MCF 10A (cell line): ENCODE data around the gene GRP. TPM values are rescaled to one million over a fixed set of nuclear protein-coding genes. Genes with fewer than 3 reads are reported as not detected.

ENCODE experiments used
- BruUV-seq: library from RNA; stranded (reverse); fragments of 400-500 nt; replicated peaks from 2 replicates; lab custom pipeline; 2021; lab: Mats Ljungman, UMichigan
- CTCF ChIA-PET: fragments of 300-600 bp; sonication (Branson Sonifier 250); formaldehyde crosslinking; extraction: SDS; loops from one replicate; lab custom pipeline; 2021; ENCODE audit warnings: antibody characterized with exemption, inconsistent platforms; lab: Yijun Ruan, JAX
- POLR2A ChIA-PET: fragments of 300-600, 350-650 bp; sonication (Branson Sonifier 250); formaldehyde crosslinking; extraction: SDS; loops from one replicate; lab custom pipeline; 2020; ENCODE audit warnings: antibody characterized with exemption, inconsistent platforms; lab: Yijun Ruan, JAX
- DNase-seq: peaks from one replicate; pipeline ENCODE4 v3.0.0-alpha.2; 2018; ENCODE audit not compliant: unreplicated experiment
- H3K27ac Mint-ChIP-seq: one replicate; pipeline ENCODE4 v1.8.0; 2022; ENCODE audit warnings: mild to moderate bottlenecking, low read depth, mixed read lengths; ENCODE audit not compliant: unreplicated experiment
- H3K27me3 Mint-ChIP-seq: one replicate; pipeline ENCODE4 v1.8.0; 2022; ENCODE audit warnings: mixed read lengths; ENCODE audit not compliant: insufficient read depth, unreplicated experiment
- H3K36me3 Mint-ChIP-seq: one replicate; pipeline ENCODE4 v1.8.0; 2022; ENCODE audit warnings: mild to moderate bottlenecking, moderate library complexity, mixed read lengths; ENCODE audit not compliant: insufficient read depth, unreplicated experiment
- H3K4me1 Mint-ChIP-seq: one replicate; pipeline ENCODE4 v1.8.0; 2022; ENCODE audit warnings: mixed read lengths; ENCODE audit not compliant: insufficient read depth, unreplicated experiment
- H3K4me3 Mint-ChIP-seq: one replicate; pipeline ENCODE4 v1.8.0; 2022; ENCODE audit warnings: mild to moderate bottlenecking, moderate library complexity, mixed read lengths; ENCODE audit not compliant: unreplicated experiment
- H3K9me3 Mint-ChIP-seq: one replicate; pipeline ENCODE4 v1.8.0; 2022; ENCODE audit warnings: mixed read lengths; ENCODE audit not compliant: unreplicated experiment
- intact Hi-C: fragments of 100-400 bp; cut with micrococcal nuclease; formaldehyde crosslinking; loops from 2 replicates; pipeline ENCODE4 v1.14.1; 2022
- total RNA-seq: library from RNA; stranded (reverse); gene quantifications from 2 replicates; pipeline ENCODE4 v1.2.3, GENCODE V29; 2022
- TF ChIP-seq, protein P1 (sequence below): fragments of 200-600 bp; IDR thresholded peaks from one replicate; pipeline ENCODE4 v1.8.0; 2022; ENCODE audit warnings: antibody characterized with exemption, mild to moderate bottlenecking; ENCODE audit not compliant: unreplicated experiment

Gene GRP
- total RNA-seq, 1 experiment from 2014 or later, result not detected

DNA sequence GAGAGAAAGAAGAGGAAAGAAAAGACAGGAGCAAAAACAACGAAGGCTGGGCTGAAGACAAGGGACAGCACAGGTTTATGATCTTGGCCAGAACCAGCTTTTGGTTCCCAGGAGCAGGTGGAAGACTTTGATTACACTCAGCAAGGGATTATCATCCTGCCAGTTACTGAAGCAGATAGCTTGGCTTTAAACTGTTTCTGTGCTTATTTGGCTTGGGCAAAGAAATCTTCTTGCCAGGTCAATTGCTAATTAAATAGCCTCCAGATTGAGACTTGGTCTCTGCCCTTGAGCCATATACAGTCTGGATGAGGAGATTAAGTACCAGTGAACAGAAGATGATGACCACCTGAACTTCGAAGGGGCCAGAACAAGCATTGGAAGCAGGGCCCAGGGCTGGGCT lies 22.3 kb upstream of the GRP start:
- no peak for DNase-seq
- TF ChIP-seq, protein P1, sequence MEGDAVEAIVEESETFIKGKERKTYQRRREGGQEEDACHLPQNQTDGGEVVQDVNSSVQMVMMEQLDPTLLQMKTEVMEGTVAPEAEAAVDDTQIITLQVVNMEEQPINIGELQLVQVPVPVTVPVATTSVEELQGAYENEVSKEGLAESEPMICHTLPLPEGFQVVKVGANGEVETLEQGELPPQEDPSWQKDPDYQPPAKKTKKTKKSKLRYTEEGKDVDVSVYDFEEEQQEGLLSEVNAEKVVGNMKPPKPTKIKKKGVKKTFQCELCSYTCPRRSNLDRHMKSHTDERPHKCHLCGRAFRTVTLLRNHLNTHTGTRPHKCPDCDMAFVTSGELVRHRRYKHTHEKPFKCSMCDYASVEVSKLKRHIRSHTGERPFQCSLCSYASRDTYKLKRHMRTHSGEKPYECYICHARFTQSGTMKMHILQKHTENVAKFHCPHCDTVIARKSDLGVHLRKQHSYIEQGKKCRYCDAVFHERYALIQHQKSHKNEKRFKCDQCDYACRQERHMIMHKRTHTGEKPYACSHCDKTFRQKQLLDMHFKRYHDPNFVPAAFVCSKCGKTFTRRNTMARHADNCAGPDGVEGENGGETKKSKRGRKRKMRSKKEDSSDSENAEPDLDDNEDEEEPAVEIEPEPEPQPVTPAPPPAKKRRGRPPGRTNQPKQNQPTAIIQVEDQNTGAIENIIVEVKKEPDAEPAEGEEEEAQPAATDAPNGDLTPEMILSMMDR, result no peak
- Mint-ChIP-seq H3K27me3 (peaks cover 32% of the 10 kb centered on the region), H3K36me3 (no peaks in the 10 kb centered on the region), H3K4me3 (no peak overlapping the region), H3K4me1 (no peaks in the 10 kb centered on the region), H3K27ac (no peak overlapping the region), H3K9me3 (no peaks in the 10 kb centered on the region)
- intact Hi-C loops, result no loop called here
- no TSS peak for BruUV-seq
- ChIA-PET CTCF (interaction anchor here (0.5 kb wide), 1 partner anchor 160 kb away, joined by 3 read pairs; no protein-coding TSS in a partner anchor), POLR2A (no interaction called here)

DNA sequence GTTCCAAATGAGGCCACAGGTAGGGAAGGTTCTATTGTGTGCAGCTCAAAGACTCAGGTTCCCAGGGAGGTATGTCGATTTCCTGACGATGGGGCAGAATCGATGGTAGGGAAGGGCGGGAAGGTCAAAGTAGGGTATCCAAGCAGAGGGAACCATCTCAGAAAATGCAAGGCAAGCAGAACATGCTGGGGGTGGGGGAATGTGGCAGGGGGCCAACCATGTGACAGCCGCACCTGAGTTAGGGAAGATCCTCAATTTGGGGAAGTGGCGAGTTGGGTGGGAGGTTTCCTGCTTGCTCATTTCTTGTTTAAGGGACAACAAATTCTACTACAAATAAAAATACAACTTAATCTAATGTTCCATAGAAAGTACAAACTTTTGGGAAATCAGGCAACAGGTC lies 21.7 kb upstream of the GRP start:
- ChIA-PET POLR2A (no interaction called here), CTCF (interaction anchor here (0.7 kb wide), 2 partner anchors 18 to 110 kb away, joined by 3 read pairs; no protein-coding TSS in a partner anchor)
- H3K27ac Mint-ChIP-seq, result no peak overlapping the region
- intact Hi-C loops, result no loop called here
- no peak for DNase-seq
- BruUV-seq, result no TSS peak
- H3K4me3 Mint-ChIP-seq, result no peak overlapping the region
- H3K4me1 Mint-ChIP-seq, result peaks cover 3% of the 10 kb centered on the region
- H3K36me3 Mint-ChIP-seq, result no peaks in the 10 kb centered on the region
- TF ChIP-seq, protein P1, result no peak
- no peaks in the 10 kb centered on the region for H3K9me3 Mint-ChIP-seq
- peaks cover 32% of the 10 kb centered on the region for H3K27me3 Mint-ChIP-seq

DNA sequence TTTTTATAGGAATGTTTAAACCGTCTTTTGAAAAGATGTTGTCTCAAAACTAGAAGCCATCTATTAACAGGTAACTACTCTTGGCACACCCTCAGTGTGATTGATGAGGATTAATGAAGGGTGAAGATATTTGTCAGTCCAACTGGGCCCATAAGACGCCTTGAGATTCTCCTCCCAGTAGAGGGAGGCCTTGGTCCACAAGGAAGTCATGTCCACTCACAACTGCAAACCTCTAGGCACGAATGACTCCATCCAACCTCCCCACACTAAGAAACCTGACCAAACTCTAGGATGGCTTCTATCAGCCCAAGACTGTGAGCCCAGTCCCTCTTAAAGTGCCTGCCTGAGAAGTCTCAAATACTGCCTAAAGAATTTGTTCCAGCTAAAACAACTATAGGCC lies 19.2 kb upstream of the GRP start:
- CTCF ChIA-PET, result interaction anchor here (1.0 to 3.4 kb wide), 3 partner anchors 48 to 444 kb away, joined by 3 to 11 read pairs (median 4); no protein-coding TSS in a partner anchor
- H3K36me3 Mint-ChIP-seq, result no peaks in the 10 kb centered on the region
- peaks cover 32% of the 10 kb centered on the region for H3K27me3 Mint-ChIP-seq
- H3K4me1 Mint-ChIP-seq, result peaks cover 11% of the 10 kb centered on the region
- no peak overlapping the region for H3K27ac Mint-ChIP-seq
- TF ChIP-seq, protein P1, result no peak
- H3K9me3 Mint-ChIP-seq, result no peaks in the 10 kb centered on the region
- H3K4me3 Mint-ChIP-seq, result no peak overlapping the region
- POLR2A ChIA-PET, result interaction anchor here (1.2 kb wide), 1 partner anchor 10 kb away, joined by 3 read pairs; no protein-coding TSS in a partner anchor
- intact Hi-C loops, result no loop called here
- peak; percentile 18 for DNase-seq
- BruUV-seq, result no TSS peak

DNA sequence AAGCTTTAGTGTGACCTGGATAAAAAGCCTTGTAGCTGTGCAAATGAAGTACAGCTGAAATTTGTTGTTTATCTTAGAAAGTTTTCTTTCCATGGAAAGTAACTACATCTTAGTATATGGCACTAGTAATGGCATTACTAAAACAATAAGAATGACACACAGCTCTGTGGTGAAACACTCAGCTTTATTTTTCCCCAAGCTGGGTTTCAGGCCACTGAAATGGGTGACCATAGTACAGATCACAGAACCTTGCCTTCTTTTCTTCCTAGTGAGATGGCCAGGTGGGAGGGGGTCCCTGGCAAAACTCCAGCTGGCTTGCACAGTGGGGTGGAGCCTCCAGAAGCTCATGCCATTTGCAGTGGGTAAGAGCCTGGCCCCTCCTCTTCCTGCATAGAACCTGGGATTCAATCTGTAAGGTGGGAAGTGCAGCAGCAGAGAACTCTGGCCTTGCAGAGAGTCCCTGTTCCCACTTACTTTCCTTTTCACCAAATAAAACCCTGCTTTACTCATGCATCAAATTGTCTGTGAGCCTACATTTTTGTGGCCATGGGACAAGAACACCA lies 17.6 kb upstream of the GRP start:
- Mint-ChIP-seq H3K27me3 (peaks cover 17% of the 10 kb centered on the region), H3K36me3 (no peaks in the 10 kb centered on the region), H3K4me3 (no peak overlapping the region), H3K9me3 (no peaks in the 10 kb centered on the region), H3K27ac (no peak overlapping the region), H3K4me1 (peaks cover 11% of the 10 kb centered on the region)
- no peak for DNase-seq
- intact Hi-C loops, result no loop called here
- ChIA-PET CTCF (interaction anchor here (1.3 to 3.4 kb wide), 4 partner anchors 46 to 621 kb away, joined by 3 to 11 read pairs (median 6); no protein-coding TSS in a partner anchor), POLR2A (no interaction called here)
- TF ChIP-seq, protein P1, result no peak
- BruUV-seq, result no TSS peak
